Natural killer cell (primary cell): ENCODE measurements around the gene RBM27. TPM values are rescaled to one million over a fixed set of nuclear protein-coding genes. Genes with fewer than 3 reads are reported as not detected.

Experiments used
- ATAC-seq, 3 donors: fragments of 150-1000 bp in 2 of 3; fragments of 200-7000 bp in 1 of 3; cut with Tn5 transposase; 1 replicate in 1 of 3; 2 replicates in 2 of 3; pipeline ENCODE4 v1.10.0; 2021; ENCODE audit warnings: mild to moderate bottlenecking in 2 of 3, moderate library complexity in 2 of 3
- DNase-seq, 2 donors: peaks; one replicate each; pipeline versions ENCODE4 v3.0.0 to v3.0.0-alpha.2; 2013 to 2021; ENCODE audit warnings: mixed read lengths in 1 of 2
- H3K27ac ChIP-seq: one replicate; pipeline ENCODE4 v1.5.1; 2013; ENCODE audit warnings: mild to moderate bottlenecking, low read length
- H3K27me3 ChIP-seq: one replicate; pipeline ENCODE4 v1.6.1; 2013; ENCODE audit warnings: low read length; ENCODE audit not compliant: control insufficient read depth, insufficient read depth
- H3K36me3 ChIP-seq: one replicate; pipeline ENCODE4 v1.6.1; 2013; ENCODE audit warnings: low read length; ENCODE audit not compliant: control insufficient read depth, insufficient read depth
- H3K4me1 ChIP-seq: one replicate; pipeline ENCODE4 v1.6.1; 2013; ENCODE audit warnings: low read length; ENCODE audit not compliant: control insufficient read depth, insufficient read depth
- H3K4me3 ChIP-seq: one replicate; pipeline ENCODE4 v1.5.1; 2013; ENCODE audit warnings: low read length
- H3K9me3 ChIP-seq: one replicate; pipeline ENCODE4 v1.6.1; 2013; ENCODE audit warnings: low read length; ENCODE audit not compliant: control insufficient read depth, insufficient read depth
- H3K27ac Mint-ChIP-seq, 2 donors: one replicate each; pipeline ENCODE4 v1.8.0; 2022; ENCODE audit warnings: mild to moderate bottlenecking in 2 of 2, mixed read lengths in 2 of 2, moderate library complexity in 1 of 2
- H3K27me3 Mint-ChIP-seq, 2 donors: one replicate each; pipeline ENCODE4 v1.8.0; 2022; ENCODE audit warnings: low read depth in 2 of 2, mixed read lengths in 2 of 2
- H3K36me3 Mint-ChIP-seq: one replicate; pipeline ENCODE4 v1.8.0; 2022; ENCODE audit warnings: mixed read lengths
- H3K4me1 Mint-ChIP-seq, 2 donors: one replicate each; pipeline ENCODE4 v1.8.0; 2022; ENCODE audit warnings: mixed read lengths in 2 of 2
- H3K4me3 Mint-ChIP-seq: one replicate; pipeline ENCODE4 v1.8.0; 2022; ENCODE audit warnings: mild to moderate bottlenecking, moderate library complexity, mixed read lengths
- H3K9me3 Mint-ChIP-seq, 2 donors: one replicate each; pipeline ENCODE4 v1.8.0; 2022; ENCODE audit warnings: mixed read lengths in 2 of 2
- CTCF ChIP-seq: fragments of 200-600 bp; IDR thresholded peaks from one replicate; pipeline ENCODE4 v1.8.0; 2022; ENCODE audit warnings: antibody characterized with exemption
- WGBS: methylation state at CpG from one replicate; pipeline ENCODE4 v1.1.7; 2013; ENCODE audit warnings: missing lambda C conversion rate; ENCODE audit not compliant: insufficient coverage; 5-methylcytosine and 5-hydroxymethylcytosine counted together
- intact Hi-C: fragments of 100-400 bp; cut with micrococcal nuclease; formaldehyde crosslinking; loops from one replicate; pipeline ENCODE4 v1.14.2; 2022
- total RNA-seq, 4 donors: library from RNA; stranded (reverse); fragments of 120-200 nt in 1 of 4; gene quantifications; one replicate each; pipeline versions ENCODE4 v1.2.3 to v1.2.4, GENCODE V29; 2013 to 2022

Gene RBM27
- total RNA-seq, 3 donors from 2014 or later (not counting 1 experiment from before 2014, with no cell fraction given) = 24.3 to 30.4 (median 26.2) TPM

DNA sequence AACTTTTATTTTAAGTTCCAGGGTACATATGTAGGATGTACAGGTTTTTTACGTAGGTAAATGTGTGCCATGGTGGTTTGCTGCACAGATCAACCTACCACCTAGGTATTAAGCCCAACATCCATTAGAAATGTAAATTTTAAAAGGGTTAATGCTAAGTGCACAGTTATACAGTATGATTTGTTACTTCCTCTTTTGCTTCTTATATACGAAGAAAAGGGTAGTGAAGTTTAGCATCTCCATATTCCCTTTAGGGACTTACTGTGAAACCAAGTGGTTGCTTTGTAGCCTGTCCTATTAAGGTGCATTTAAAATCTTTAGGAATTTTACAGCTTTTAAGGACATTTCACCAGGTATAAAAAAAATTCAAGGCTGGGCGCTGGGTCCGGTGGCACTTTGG, 46.4 kb downstream of the RBM27 start:
- WGBS = 94% methylated on average over 2 of the region's 4 CpGs
- TF ChIP-seq CTCF = no peak

More for the DNA sequence above, 46.4 kb downstream of the RBM27 start:
- ATAC-seq (no peak), DNase-seq (no peak)
- intact Hi-C loops = no loop called here
- no peak overlapping the region for H3K27ac ChIP-seq
- no peaks in the 10 kb centered on the region for H3K27me3 Mint-ChIP-seq
- H3K27me3 ChIP-seq = no peaks in the 10 kb centered on the region
- no peaks in the 10 kb centered on the region for H3K9me3 ChIP-seq
- H3K4me3 Mint-ChIP-seq = no peak overlapping the region
- H3K36me3 ChIP-seq = peaks cover 28% of the 10 kb centered on the region
- H3K9me3 Mint-ChIP-seq = no peaks in the 10 kb centered on the region
- peaks cover 4 to 18% of the 10 kb centered on the region in 2 donors for H3K4me1 Mint-ChIP-seq
- no peak overlapping the region for H3K27ac Mint-ChIP-seq
- H3K4me1 ChIP-seq = no peaks in the 10 kb centered on the region
- no peak overlapping the region for H3K4me3 ChIP-seq
- H3K36me3 Mint-ChIP-seq = peaks cover 15% of the 10 kb centered on the region

Other genes starting within 250 kb of the RBM27 start
- under 1 TPM in 1 of 3 donors, not detected in 2; 0.45 TPM for gene PLAC8L1, start 98.0 kb upstream of the RBM27 start, total RNA-seq
- 10 to 100 TPM; 50.5 to 83.9 (median 56.9) TPM for gene LARS1, start 21.0 kb upstream of the RBM27 start, total RNA-seq
- gene POU4F3, start 135.2 kb downstream of the RBM27 start, total RNA-seq = under 1 TPM in 1 of 3 donors, not detected in 2; 0.16 TPM
- gene TCERG1, start 243.7 kb downstream of the RBM27 start, total RNA-seq = 10 to 100 TPM; 77.5 to 97.0 (median 96.1) TPM